GM21619 (cell line): ENCODE measurements around the gene INHBE.

ENCODE experiments used
- ATAC-seq: cut with Tn5 transposase; IDR thresholded peaks from one replicate; pipeline ENCODE4 v1.9.1; 2021; ENCODE audit not compliant: unreplicated experiment

Gene INHBE

GRCh38 chr12:57460841-57461275, 5.8 kb downstream of the INHBE start:
- no peak for ATAC-seq

- ATAC-seq: no peak
Measured at GRCh38 chr12:57461276-57461916, 6.3 kb downstream of the INHBE start.

GRCh38 chr12:57461917-57462250, 6.8 kb downstream of the INHBE start:
- no peak for ATAC-seq

GRCh38 chr12:57462251-57462911, 7.3 kb downstream of the INHBE start:
- peak; percentile 51 for ATAC-seq

GRCh38 chr12:57462912-57463253, 7.8 kb downstream of the INHBE start:
- ATAC-seq: no peak

GRCh38 chr12:57464569-57464968, 9.5 kb downstream of the INHBE start:
- ATAC-seq: no peak

- no peak for ATAC-seq
Measured at GRCh38 chr12:57465030-57465746, 10.1 kb downstream of the INHBE start.

- no peak for ATAC-seq
Measured at GRCh38 chr12:57465747-57466505, 10.8 kb downstream of the INHBE start.

- ATAC-seq: no peak
Measured at GRCh38 chr12:57467212-57467874, 12.2 kb downstream of the INHBE start.

- ATAC-seq: no peak
Measured at GRCh38 chr12:57467915-57468314, 12.8 kb downstream of the INHBE start.

GRCh38 chr12:57469296-57470164, 14.4 kb downstream of the INHBE start:
- no peak for ATAC-seq

GRCh38 chr12:57470286-57470969, 15.3 kb downstream of the INHBE start:
- no peak for ATAC-seq

- no peak for ATAC-seq
Measured at GRCh38 chr12:57470970-57471656, 16.0 kb downstream of the INHBE start.

GRCh38 chr12:57471661-57472060, 16.6 kb downstream of the INHBE start:
- ATAC-seq: no peak

- ATAC-seq: no peak
Measured at GRCh38 chr12:57472391-57472790, 17.3 kb downstream of the INHBE start.

GRCh38 chr12:57473392-57473791, 18.3 kb downstream of the INHBE start:
- no peak for ATAC-seq

- no peak for ATAC-seq
Measured at GRCh38 chr12:57473886-57474285, 18.8 kb downstream of the INHBE start.

GRCh38 chr12:57474430-57474829, 19.3 kb downstream of the INHBE start:
- ATAC-seq: no peak

- ATAC-seq: no peak
Measured at GRCh38 chr12:57474862-57475261, 19.8 kb downstream of the INHBE start.
